HL-60 (cell line): Measurements from ENCODE around the gene ELOVL2.

Experiments used
- DNase-seq, 2 experiments: peaks; one replicate each; pipeline ENCODE4 v3.0.0-alpha.2; 2010 to 2020; ENCODE audit warnings: low read depth in 1 of 2, low spot score in 1 of 2
- H3K27ac ChIP-seq: fragments of 250-450 bp; sonication (Bioruptor Pico); replicated peaks from 2 replicates; pipeline ENCODE4 v1.5.1; 2020; ENCODE audit warnings: mild to moderate bottlenecking, moderate library complexity
- H3K27me3 ChIP-seq: fragments of 250-450 bp; sonication (Bioruptor Pico); 2 replicates; pipeline ENCODE4 v1.5.1; 2021; ENCODE audit warnings: mild to moderate bottlenecking, moderate library complexity; ENCODE audit not compliant: insufficient read depth, poor library complexity, severe bottlenecking
- H3K4me3 ChIP-seq: replicated peaks from 2 replicates; pipeline ENCODE4 v1.5.1; 2011; ENCODE audit warnings: mild to moderate bottlenecking, control low read depth, low read length; ENCODE audit not compliant: insufficient read depth
- CTCF ChIP-seq: IDR thresholded peaks from one replicate; pipeline ENCODE4 v1.5.1; 2011; ENCODE audit warnings: low read length, control low read depth, inconsistent platforms; ENCODE audit not compliant: insufficient read depth
- GABPA ChIP-seq: IDR thresholded peaks from 2 replicates; pipeline ENCODE4 v1.6.1; 2012; ENCODE audit warnings: low read depth
- POLR2AphosphoS5 ChIP-seq: IDR thresholded peaks from 2 replicates; pipeline ENCODE4 v1.6.1; 2012; ENCODE audit warnings: low read depth
- SPI1 ChIP-seq: IDR thresholded peaks from 2 replicates; pipeline ENCODE4 v1.6.1; 2012; ENCODE audit warnings: low read depth, mild to moderate bottlenecking, borderline replicate concordance
- TF ChIP-seq, protein P1 (sequence below): IDR thresholded peaks from 2 replicates; pipeline ENCODE4 v1.6.1; 2012; ENCODE audit warnings: low read depth; ENCODE audit not compliant: insufficient replicate concordance

ELOVL2 gene

DNA sequence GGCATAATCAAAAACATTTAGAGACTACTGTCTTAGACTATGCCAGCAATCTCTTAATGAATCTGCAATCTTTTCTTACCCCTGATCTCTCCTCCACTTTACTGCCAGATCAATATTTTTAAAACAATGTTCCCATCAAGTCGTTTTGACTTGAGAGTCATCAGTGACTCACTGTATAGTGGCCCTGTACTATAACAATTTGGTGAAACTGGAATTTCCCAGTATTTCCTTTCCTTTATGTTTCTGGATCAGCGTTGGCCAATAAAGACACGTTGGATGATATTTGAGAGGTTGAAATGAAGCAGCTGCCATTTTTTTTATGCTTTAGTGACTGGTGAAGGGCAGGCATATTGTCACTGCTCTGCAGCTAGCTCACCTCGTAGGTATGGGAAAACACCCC is 39.4 kb upstream of the ELOVL2 start:
- no peak for DNase-seq
- Histone ChIP-seq H3K4me3 (no peak overlapping the region), H3K27me3 (no peaks in the 10 kb centered on the region), H3K27ac (no peak overlapping the region)
- no peak for TF ChIP-seq GABPA
- no peak for TF ChIP-seq CTCF
- no peak for TF ChIP-seq POLR2AphosphoS5
- TF ChIP-seq, protein P1, sequence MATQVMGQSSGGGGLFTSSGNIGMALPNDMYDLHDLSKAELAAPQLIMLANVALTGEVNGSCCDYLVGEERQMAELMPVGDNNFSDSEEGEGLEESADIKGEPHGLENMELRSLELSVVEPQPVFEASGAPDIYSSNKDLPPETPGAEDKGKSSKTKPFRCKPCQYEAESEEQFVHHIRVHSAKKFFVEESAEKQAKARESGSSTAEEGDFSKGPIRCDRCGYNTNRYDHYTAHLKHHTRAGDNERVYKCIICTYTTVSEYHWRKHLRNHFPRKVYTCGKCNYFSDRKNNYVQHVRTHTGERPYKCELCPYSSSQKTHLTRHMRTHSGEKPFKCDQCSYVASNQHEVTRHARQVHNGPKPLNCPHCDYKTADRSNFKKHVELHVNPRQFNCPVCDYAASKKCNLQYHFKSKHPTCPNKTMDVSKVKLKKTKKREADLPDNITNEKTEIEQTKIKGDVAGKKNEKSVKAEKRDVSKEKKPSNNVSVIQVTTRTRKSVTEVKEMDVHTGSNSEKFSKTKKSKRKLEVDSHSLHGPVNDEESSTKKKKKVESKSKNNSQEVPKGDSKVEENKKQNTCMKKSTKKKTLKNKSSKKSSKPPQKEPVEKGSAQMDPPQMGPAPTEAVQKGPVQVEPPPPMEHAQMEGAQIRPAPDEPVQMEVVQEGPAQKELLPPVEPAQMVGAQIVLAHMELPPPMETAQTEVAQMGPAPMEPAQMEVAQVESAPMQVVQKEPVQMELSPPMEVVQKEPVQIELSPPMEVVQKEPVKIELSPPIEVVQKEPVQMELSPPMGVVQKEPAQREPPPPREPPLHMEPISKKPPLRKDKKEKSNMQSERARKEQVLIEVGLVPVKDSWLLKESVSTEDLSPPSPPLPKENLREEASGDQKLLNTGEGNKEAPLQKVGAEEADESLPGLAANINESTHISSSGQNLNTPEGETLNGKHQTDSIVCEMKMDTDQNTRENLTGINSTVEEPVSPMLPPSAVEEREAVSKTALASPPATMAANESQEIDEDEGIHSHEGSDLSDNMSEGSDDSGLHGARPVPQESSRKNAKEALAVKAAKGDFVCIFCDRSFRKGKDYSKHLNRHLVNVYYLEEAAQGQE: no peak
- TF ChIP-seq SPI1: no peak

DNA sequence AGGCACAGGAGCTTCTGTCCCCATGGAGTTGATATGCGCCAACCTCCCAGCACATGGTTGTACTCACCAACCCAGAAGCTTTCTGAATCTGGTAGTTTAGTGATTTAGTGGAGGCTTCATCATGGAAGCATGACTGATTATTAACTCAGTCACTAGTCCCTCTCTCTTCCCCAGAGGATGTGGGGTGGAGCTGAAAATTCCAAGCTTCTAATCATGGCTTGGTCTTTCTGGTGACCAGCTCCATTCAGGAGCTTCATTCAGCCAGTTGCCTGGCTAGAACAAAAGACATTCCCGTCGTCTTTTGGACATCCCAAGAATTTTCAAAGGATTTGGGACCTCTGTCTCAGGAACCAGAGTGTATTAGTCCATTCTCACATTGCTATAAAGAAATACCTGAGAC is 36.2 kb upstream of the ELOVL2 start:
- Histone ChIP-seq H3K4me3 (no peak overlapping the region), H3K27me3 (no peaks in the 10 kb centered on the region), H3K27ac (no peak overlapping the region)
- TF ChIP-seq GABPA (no peak), SPI1 (no peak), POLR2AphosphoS5 (no peak)
- DNase-seq: no peak

GRCh38 chr6:11078266-11078665 is 34.2 kb upstream of the ELOVL2 start:
- no peak for TF ChIP-seq GABPA
- TF ChIP-seq, protein P1: no peak
- no peak for TF ChIP-seq POLR2AphosphoS5
- TF ChIP-seq SPI1: no peak
- no peak for TF ChIP-seq CTCF
- DNase-seq: no peak
- Histone ChIP-seq H3K27ac (no peak overlapping the region), H3K4me3 (no peak overlapping the region), H3K27me3 (no peaks in the 10 kb centered on the region)

- TF ChIP-seq GABPA (no peak), SPI1 (no peak)
- TF ChIP-seq, protein P1: no peak
- no peak for DNase-seq
- H3K27ac ChIP-seq: no peak overlapping the region
- H3K27me3 ChIP-seq: no peaks in the 10 kb centered on the region
- H3K4me3 ChIP-seq: no peak overlapping the region
Measured at GRCh38 chr6:11076540-11076939, 32.4 kb upstream of the ELOVL2 start.
